HG03159 (cell line): ENCODE data around the gene GRIP2.

ENCODE experiments used
- ATAC-seq: cut with Tn5 transposase; IDR thresholded peaks from one replicate; pipeline ENCODE4 v1.9.1; 2021; ENCODE audit warnings: mild to moderate bottlenecking, moderate library complexity; ENCODE audit not compliant: unreplicated experiment

The GRIP2 gene

DNA sequence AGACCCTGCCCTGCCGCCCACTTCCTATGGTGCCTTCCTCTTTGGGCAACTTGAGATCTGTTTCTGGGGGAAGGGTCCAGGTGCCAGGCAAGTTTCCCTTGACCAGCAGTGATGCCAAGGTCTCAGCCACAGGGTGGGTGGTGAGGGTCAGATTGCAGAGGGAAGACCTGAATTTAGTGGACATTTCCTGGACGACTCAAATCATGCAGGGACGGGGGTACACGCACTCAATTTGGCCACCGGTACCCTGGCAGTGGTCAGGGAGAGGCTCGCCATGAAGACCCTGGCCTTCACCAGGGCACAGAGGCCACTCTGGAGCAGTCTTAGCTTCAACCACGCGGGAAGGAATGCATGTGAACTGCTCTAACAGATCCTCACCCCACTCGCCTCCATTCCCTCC, 1.5 kb upstream of the GRIP2 start:
- no peak for ATAC-seq

DNA sequence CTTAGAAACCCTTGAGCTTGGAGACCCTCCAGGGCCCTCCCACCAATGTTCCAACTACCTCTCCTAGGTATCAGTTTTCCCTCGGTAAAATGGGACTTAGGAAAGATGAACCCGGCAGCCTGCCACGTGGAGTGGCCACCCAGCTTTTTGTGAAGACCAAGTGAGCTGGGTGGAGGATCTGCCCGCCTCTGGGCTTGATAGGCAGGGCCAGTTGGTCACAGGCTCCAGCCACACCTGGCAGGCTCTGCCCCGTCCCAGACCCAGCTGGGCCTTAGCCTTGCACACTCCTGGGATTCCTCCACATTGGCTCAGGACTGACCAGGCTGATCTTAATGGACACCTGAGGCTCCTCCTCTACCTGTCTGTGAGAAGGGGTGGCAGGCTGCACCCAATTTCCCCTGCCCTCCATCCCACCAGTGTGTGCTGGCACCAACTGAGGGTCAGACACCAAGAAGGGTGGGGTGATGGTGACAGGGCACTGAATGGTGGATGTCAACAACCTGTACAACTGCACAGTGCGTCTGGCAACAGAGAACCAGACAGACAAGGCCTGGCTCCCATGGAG, 761 bp upstream of the GRIP2 start:
- ATAC-seq: no peak

DNA sequence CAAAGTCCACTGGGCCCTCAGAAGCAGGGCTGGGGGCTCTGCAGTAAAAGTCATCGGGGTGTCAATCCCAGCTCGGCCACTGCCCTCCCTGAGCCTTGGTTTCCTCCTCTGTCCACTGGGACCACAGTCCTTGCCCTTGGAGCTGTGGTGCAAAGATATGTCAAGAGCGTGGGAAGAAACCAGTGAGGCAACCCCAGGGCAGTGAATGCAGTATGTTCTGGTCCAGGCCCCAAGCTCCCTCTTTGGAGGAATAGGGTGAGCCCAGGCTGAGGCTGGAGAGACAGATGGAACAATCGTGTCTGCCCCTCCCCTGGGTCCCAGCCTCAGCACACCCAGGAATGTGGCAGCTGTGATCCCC, 779 bp downstream of the GRIP2 start:
- no peak for ATAC-seq

DNA sequence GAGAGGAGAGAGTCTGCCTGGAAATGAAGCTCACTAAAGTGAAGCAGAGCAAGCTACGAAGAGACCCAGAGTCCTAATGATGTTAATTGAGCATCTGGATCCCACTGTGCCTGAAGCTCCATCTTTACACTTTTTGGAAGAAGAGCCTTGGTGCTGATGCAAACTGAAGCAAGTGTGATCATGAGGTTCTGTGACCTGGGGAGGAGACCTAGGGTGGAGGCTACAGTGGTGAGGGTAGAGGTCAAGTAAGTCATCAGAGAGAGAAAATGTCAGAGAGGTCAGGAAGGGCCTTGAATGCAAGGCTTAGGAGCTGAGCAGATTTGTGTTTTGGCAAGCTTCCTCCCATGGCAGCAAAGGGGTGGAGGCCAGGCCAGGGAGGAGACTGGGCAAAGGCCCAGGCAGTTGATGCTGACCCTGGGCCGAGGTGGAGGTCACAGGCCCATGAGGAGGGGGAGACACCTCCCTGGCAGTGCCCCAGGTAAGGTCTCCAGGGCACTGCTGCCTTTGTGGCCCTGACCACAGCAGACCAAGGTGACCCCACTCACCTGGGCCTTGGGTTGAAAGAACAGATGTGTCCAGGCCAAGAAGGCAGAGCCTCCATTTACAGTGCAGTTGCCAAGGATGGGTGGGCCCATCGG, 1.6 kb downstream of the GRIP2 start:
- ATAC-seq: no peak

DNA sequence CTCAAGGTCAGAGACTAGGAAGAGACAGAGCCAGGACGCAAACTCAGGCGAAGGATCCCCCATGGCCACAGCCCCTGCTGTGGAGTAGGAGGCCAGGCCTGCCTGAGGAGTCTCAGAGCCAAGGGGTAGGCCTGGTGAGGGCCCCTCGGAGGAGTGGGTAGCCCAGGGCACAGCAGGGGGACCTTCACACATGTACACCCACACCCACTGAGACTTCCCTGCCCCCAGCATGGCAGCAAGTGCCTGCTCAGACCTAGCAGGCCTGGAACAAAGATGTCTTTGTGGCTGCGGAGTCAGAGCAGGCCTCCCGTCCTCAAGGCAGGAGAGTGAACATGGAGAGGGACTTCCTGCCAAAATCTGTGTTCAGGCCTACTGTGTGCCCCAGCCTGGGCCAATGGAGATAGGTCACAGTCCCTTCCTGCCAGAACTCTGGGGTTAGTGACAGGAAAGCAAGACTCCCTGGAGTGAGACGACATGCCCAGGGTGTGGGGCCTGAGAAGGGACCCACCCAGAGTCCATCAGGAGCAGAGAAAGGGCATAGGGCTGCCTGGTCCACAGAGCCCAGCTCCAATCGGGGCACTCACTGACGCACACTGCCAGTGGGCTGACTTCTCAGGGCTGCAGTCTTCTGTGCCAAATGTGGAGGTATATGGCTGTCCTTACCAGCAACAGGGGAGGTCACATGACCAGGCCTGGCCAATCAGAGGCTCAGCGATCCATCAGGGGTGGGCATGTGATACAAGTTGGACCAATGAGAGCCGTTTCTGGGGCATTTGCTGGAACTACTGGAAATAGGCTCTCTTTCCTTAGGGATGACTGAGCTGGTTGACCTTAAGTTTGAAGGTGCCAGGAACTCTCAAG, 2.3 kb downstream of the GRIP2 start:
- ATAC-seq: no peak

DNA sequence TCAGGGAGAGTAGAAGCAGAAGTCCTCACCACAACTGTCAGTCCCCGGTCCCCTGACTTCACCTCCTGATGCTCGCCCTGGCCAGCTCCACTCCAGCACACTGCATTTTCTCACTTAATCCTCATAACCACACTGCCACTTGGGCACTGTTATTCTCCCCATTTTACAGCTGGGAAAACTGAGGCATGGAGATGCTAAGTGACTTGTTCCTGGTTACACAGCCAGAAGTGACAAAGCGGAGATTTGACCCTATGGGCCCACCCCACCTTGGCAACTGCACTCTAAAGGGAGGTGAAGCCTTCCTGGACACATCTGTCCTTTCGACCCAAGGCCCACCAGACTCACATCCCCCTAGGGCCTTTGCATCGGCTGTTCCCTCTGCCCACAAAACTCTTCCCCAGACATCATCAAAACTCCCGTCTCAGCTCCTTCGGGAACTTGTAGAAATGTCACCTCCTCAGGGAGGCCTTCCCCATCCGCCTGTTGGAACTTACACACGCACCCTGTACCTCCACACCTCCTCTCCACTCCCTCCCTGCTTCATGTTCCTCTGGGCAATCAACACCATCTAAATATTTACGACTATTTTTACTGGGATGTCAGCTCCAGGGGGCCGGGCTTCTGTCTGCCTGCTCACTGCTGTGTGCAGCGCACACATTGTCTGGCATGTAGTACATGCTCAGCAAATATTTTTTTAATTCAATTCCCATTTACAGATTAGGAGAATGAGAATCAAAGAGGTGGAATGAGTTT, 3.1 kb downstream of the GRIP2 start:
- ATAC-seq: no peak

DNA sequence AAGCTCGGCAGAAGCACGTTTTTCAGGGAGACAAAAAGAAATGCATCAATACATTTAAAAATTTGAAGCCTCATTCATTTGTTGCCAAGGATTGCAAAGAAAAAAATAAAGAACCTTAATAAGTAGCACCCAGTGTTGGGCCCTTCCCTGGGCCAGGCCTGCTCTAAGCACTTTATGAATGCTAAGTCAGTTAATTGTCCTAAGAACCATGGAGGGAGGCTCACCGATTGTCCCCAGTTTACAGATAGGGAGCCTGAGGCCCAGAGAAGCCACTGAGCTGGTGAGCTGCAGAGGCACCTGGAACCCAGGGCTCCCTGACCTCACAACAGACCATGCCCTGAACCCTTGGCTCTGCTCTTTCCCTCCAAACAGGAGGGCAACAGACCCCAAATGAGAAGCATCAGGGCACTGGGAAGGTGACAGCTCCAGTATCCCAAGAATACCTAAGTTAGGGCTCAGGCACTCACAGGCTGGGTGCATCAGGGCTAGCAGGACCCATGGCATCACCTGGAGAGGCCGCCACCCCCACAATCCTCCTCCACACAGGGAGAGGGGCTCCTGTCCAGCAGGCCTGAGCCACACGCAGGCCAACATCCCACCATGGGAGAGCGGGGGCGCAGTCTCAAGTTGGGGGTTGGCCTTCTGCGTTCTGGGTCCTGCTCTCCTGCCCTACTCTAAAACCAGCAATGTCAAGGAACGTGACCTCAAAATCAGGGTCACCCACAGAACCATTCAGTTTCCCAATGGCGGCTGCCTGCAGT, 3.9 kb downstream of the GRIP2 start:
- no peak for ATAC-seq

DNA sequence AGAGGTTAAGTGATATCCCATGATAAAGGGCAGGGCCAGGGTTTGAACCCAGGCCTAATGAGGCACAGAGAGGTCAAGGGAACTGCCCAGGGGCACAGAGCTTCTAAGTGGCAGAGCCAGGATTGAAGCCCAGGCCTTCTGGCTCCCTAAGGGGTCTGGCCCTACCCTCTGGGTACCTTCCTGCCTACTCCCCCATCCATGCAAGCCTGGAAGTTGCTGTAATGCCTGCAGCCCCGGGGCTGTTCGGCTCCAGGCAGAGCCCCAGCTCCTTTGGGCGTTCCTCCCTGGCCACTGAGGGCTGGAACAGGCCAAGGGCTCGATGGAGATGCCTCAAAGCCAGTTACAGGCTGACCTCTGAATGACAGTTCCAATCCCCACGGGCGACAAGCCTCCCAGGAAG, 4.5 kb downstream of the GRIP2 start:
- ATAC-seq: no peak

DNA sequence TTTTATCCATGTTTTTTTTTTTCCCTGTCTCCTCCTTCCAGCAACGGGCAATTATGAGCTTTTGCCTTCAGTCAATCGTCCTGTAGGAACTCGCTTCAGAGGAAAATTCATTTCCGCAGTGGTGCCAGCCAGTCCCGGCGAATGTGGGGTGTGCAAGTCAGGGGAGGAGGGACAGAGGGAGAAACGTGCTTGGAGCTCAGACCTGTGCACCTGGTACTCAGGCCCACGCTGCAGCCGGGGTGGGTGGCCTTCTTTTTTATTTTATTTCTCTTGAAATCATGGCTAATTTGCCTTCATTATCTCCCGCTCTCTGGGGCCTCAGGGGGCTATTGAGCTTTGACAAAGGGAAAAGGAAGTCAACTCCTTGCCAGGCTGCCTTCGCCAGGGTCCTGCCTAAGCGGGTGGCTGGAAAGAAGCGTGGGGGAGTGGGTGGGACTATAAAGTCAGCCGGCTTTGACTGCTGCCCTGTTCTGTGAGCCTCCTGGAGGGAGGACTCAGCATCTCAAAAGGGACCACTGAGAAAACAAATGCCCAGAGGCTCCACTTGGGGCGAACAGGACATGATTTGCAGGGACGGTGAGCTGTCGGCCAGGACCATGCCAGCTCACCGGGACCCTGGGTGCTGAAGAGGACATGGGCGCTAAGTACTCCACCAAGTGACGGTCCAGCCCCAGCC, 5.5 kb downstream of the GRIP2 start:
- ATAC-seq: no peak

DNA sequence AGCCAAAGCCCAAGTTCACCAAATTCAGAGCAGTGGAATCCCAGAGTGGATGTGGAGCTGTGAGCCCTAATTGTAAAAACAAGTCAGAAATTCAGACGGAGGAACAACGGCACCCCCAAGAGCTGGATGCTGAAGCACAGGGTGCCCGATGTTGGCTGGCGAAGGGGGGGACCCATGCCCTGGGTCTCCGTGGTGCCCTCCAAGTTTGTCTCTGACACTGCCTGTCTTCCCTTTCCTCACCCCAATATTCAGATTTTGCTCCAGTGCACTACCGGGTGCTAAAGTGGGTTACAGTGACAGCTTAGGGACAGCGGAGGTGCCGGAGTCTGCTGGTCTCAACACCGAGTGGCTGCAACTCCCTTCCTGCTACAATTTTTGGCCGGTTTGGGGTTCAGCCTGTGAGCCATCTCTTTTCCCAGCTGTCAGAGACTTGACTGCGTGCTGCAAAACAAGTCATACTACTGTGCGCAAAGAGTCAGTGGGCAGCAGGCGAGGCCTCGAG, 6.6 kb downstream of the GRIP2 start:
- no peak for ATAC-seq

DNA sequence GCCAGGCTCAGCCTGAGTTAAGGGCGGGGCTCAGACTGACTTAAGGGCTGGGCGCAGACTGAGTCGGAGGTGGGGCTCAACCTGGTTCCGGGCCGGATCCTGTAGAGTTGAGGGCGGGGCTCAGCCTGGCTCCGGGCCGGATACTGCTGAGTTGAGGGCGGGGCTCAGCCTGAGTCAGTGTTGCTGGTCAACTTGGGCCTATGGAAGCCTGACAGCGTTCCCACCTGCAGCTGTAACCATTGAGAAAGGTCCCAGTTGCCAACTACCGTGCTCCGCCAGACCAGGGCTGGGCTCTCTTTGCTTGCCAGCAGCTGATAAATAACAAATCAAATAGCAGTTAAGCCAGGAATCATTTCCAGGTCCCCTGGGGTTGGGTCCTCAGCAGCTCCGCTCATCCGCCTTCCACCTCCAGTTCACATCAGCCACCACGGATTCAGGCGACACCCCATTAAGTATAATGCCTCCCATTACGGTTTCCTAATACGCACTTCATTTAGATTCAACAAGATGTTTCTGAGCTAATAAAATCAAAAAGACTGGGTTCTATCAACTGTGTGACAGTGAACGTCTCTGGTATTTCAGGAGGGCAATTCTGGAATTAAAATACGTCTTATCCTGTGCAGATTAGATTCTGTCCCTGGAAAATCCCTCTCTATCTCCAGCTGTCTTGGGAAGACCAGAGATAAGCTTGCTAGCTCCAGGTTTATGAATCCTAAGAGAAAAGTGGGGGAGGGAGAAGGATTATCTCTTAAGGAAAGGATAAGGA, 7.3 kb downstream of the GRIP2 start:
- ATAC-seq: no peak

DNA sequence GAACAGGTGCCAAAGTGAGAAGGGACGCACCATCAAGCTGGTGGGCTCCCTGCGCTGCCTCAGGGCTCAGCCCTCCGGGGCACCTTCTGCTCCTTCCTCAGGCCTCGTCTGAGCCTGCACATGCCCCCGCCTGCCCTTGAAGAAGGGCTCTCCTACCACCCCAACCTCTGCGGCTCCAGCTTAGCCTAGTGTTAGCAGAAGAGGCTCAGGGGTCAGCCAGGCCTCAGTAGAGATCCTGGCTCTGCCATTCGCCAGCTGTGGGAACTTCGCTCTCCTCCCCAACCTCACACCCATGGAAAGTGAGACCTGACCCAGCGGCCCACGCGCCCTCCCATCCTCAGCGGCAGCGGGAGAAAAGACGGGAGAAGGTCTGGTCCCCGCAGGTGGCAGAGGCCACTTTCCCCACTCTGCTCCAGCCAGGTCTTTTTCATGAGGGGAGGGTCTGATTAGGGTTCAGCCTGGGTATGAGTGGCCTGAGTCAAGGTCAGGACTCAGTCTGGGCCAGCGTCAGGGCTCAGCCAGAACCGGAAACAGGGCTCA, 8.2 kb downstream of the GRIP2 start:
- ATAC-seq: no peak

DNA sequence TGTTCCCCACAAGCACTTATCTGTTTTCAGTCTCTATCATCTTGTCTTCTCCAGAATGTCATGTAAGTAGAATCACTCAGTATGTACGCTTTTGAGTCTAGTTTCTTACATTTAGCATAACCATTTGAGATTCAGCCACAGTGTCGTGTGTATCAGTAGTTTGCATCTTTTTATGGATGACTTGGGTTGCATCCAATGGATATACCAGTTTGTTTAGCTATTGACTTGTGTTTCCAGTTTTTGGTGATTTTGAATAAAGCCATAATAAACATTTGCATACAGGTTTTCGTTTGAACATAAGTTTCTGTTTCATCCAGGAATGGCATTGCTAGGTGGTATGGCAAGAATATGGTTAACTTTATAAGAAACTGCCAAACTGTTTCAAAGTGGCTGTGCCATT, 12.1 kb downstream of the GRIP2 start:
- no peak for ATAC-seq

DNA sequence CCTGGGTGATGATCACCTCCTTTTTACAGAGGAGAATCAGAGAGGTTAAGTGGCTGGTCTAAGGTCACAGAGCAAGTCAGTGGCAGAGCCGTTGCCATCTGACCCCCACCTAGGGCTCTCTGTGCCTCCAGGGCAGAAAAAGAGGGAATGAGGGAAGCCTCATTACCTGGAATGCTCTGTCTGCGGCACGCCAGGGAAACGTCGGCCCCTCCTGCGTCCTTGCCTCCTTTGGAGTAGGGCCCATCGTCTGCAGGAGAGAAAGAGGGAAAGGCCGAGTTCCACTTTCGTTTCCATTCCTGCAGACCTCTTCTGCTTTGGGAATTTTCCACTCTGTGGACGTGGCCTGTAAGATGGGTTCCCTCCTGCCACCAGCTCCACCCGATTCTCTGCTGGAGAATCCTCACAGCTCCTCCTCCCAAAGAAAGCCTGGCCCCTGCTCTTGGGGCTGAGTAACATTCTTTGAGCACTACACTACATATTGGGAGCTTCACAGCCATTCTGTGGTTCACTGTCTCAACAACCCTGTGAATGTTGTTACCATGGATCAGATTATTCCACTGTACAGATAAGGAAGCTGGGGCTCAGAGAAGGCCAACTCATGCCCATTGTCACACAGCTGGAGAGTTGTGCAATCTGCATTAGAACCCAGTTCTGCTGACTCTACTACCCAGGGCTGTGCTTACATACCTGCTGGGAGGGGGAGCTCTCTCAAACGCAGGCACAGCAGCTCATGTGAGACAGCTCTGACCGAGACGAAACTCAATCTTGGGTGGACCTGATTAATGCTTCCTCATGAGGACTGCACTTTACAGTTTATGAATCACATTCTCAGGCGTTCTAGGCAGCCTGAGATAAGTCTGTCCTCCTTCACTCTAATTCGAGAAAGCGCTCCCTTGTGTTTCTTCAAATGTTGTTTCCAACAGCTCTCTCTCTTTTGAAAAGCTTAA, 14.2 kb downstream of the GRIP2 start:
- ATAC-seq: no peak

DNA sequence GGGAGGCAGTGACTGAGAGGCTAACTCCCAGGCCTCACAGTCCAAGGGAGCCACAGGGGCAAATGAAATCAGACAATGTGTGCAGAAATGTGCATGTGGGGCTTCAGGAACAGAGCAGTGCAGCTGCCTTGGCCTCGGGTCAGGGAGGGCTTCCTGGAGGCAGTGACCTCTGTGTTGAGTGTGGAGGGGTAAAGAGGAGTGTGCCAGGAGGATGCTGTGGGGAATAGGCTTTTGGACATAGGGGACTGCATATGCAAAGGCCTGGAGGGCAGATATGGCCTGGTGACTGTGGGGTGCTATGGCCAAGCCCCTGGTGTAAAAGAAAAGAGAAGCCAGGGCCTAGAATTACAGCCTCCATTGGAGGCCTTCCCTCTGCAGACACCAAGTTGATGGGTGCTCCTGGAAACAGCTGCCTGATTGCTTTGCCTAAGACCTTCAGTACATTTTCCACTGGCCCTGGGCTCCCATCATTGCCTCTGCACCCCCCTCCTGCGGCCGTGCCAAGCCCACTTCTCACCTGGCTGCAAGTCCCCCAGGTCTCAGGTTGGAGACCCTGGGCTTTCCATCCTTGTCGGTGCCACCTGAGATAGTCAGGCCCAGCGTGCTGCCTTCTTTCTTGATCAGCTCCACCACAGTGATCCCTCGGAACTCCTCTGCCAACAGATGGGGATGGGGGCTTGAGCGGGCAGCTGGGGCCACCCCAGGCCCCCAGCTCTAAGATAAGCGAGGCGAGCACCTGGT, 15.1 kb downstream of the GRIP2 start:
- ATAC-seq: no peak

DNA sequence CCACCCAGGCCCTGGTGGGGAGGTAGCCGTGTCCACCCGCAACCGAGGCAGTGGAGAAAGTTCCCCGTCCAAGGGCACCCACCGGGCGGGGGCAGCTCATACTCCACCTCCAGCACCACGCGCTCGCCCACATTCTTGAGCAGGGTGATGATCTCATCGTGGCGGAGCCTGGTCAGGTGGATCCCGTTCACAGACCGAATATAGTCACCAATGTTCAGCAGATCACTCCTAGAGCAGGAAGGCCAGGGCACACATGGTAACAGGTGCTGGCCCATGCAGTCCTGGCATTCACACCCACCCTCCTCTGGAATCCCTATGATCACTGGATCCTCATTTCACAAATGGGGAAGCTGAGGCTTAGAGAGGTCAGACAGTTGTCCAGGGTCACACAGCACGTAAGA, 15.8 kb downstream of the GRIP2 start:
- ATAC-seq: no peak

DNA sequence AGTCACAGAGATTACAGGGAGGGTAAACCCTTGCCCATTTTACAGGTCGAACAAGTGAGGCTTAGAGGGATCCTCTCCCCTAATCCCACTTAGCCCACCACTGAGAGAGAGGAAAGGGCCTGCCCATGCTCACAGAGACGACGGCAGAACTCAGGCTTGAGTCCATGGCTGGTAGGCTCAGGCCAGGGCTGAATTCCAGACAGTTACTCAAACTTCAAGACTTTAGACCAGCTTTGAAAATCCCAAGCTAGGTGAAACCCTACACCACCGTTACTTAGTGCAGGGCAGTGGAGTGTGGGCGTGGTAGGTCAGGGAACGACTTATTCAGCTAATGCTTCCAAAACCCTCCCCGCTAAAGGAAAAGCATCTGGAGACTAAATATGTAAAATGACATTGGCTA, 16.4 kb downstream of the GRIP2 start:
- ATAC-seq: no peak
